Karpas-422 (cell line): Measurements from ENCODE around the gene CHST11. TPM values are rescaled to one million over a fixed set of nuclear protein-coding genes. Genes with fewer than 3 reads are reported as not detected.

ENCODE experiments used
- DNase-seq: peaks from one replicate; pipeline ENCODE4 v3.0.0-alpha.2; 2015
- H2AFZ ChIP-seq: fragments of 200-600 bp; sonication (generic); 2 replicates; pipeline ENCODE4 v1.6.1; 2014; ENCODE audit warnings: antibody characterized with exemption, low read length, mixed read lengths
- H3K27ac ChIP-seq: fragments of 200-600 bp; sonication (generic); 2 replicates; pipeline ENCODE4 v1.5.1; 2014; ENCODE audit warnings: mild to moderate bottlenecking, low read length, moderate library complexity
- H3K27me3 ChIP-seq: fragments of 200-600 bp; sonication (generic); 2 replicates; pipeline ENCODE4 v1.6.1; 2014; ENCODE audit warnings: low read length, mixed read lengths
- H3K36me3 ChIP-seq: fragments of 200-600 bp; sonication (generic); 2 replicates; pipeline ENCODE4 v1.6.1; 2014; ENCODE audit warnings: low read length, mixed read lengths; ENCODE audit not compliant: insufficient read depth
- H3K4me1 ChIP-seq: fragments of 200-600 bp; sonication (generic); 2 replicates; pipeline ENCODE4 v1.6.1; 2014; ENCODE audit warnings: mild to moderate bottlenecking, low read length, mixed read lengths
- H3K4me2 ChIP-seq: fragments of 200-600 bp; sonication (generic); 2 replicates; pipeline ENCODE4 v1.6.1; 2014; ENCODE audit warnings: low read length, low read depth, mild to moderate bottlenecking; ENCODE audit not compliant: poor library complexity, severe bottlenecking
- H3K4me3 ChIP-seq: fragments of 200-600 bp; sonication (generic); 2 replicates; pipeline ENCODE4 v1.5.1; 2014; ENCODE audit warnings: mild to moderate bottlenecking, antibody characterized with exemption, low read length, mixed read lengths
- H3K79me2 ChIP-seq: fragments of 200-600 bp; sonication (generic); 2 replicates; pipeline ENCODE4 v1.6.1; 2014; ENCODE audit warnings: mild to moderate bottlenecking, low read length, mixed read lengths
- H3K9ac ChIP-seq: fragments of 200-600 bp; sonication (generic); 2 replicates; pipeline ENCODE4 v1.6.0; 2014; ENCODE audit warnings: low read length
- H3K9me2 ChIP-seq: fragments of 200-600 bp; sonication (generic), shearing (Covaris generic); replicated peaks from 2 replicates; pipeline ENCODE4 v1.6.0; 2014; ENCODE audit warnings: mild to moderate bottlenecking, low read length, moderate library complexity; ENCODE audit not compliant: insufficient read depth
- H3K9me3 ChIP-seq: fragments of 300-700, 200-600 bp; sonication (generic); 2 replicates; pipeline ENCODE4 v1.6.1; 2014; ENCODE audit warnings: low read length, mixed read lengths
- H4K20me1 ChIP-seq: fragments of 200-600 bp; sonication (generic); 2 replicates; pipeline ENCODE4 v1.6.1; 2014; ENCODE audit warnings: mild to moderate bottlenecking, antibody characterized with exemption, low read length, low read depth; ENCODE audit not compliant: insufficient read depth
- total RNA-seq: library from RNA; depleted of rRNA; stranded (reverse); fragments of >200 nt; shearing (Covaris generic); gene quantifications from 2 replicates; pipeline ENCODE4 v1.2.3, GENCODE V29; 2014; ENCODE audit warnings: low replicate concordance; rRNA removed

The CHST11 gene
- not detected in 2 replicates for total RNA-seq

DNA sequence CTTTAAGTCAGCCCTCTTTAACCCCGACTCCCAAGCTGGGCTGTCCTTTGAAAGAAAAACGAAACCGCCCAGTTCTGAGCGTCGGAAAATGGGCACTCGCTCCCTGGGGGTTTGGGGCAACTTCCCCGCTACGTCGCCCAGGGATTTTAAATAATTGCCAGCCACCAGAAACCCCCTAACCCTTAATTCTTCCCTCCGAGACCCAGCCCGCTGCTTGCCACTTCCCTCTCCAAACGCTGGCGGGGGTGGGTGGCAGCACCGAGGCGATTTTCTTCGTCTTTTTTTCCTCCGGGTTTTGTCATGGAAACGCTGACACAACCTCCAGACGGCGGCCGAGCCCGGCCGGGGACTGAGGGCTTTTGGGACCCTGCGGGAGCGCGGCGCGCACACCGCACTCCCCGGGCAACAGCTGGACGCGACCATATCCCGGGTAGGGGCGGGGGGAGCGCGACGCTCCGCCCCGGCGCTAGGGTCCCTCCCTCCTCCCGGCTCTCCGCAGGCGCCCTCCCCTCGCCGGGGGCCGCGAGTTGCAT, at the start of gene CHST11:
CHST11 (plus strand) TSS at position 532 of the 533 bp plus-strand sequence.
- H3K9me3 ChIP-seq: no peaks in the 10 kb centered on the region
- no peaks in the 10 kb centered on the region for H3K9me2 ChIP-seq
- no peak for DNase-seq
- no peaks in the 10 kb centered on the region for H4K20me1 ChIP-seq
- no peak within 1 kb of the TSS for H2AFZ ChIP-seq
- H3K27me3 ChIP-seq: no peaks in the 10 kb centered on the region
- H3K4me1 ChIP-seq: peaks cover 9% of the 10 kb centered on the region
- H3K27ac ChIP-seq: no peak within 1 kb of the TSS
- peak within 1 kb of the TSS; percentile 69 for H3K4me2 ChIP-seq
- H3K36me3 ChIP-seq: no peaks in the 10 kb centered on the region
- H3K4me3 ChIP-seq: peak within 1 kb of the TSS; percentile 57; the same call in 1 of the 2 replicates
- no peaks in the 10 kb centered on the region for H3K79me2 ChIP-seq
- 0 out of 2 replicates have a peak within 1 kb of the TSS, but pooled peaks have one; percentile 30 for H3K9ac ChIP-seq

DNA sequence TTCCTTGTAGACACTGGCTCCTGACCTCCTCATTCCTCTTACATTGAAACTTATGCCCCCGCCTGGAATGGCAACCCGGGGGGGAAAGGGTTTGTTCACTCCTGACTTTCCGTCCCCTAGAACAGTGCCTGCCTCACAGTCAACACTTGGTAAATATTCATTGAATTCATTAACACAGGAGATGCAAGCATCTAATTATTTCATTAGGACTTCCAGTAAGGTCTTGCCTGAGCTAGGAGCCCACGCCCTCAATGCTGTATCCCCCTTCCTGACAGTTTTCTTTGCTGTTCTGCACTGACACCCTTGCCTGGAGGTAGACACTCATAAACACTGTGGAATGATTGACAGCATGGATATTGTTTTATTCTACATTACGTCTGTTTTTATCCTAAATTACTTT, 49.3 kb upstream of the CHST11 start:
- H3K27me3 ChIP-seq: no peaks in the 10 kb centered on the region
- no peaks in the 10 kb centered on the region for H3K9me3 ChIP-seq
- H3K4me3 ChIP-seq: no peak overlapping the region
- no peak overlapping the region for H2AFZ ChIP-seq
- DNase-seq: no peak
- no peak overlapping the region for H3K9ac ChIP-seq
- no peaks in the 10 kb centered on the region for H4K20me1 ChIP-seq
- no peaks in the 10 kb centered on the region for H3K4me1 ChIP-seq
- H3K9me2 ChIP-seq: no peaks in the 10 kb centered on the region
- H3K4me2 ChIP-seq: no peak overlapping the region
- H3K36me3 ChIP-seq: no peaks in the 10 kb centered on the region
- H3K79me2 ChIP-seq: no peaks in the 10 kb centered on the region
- no peak overlapping the region for H3K27ac ChIP-seq

DNA sequence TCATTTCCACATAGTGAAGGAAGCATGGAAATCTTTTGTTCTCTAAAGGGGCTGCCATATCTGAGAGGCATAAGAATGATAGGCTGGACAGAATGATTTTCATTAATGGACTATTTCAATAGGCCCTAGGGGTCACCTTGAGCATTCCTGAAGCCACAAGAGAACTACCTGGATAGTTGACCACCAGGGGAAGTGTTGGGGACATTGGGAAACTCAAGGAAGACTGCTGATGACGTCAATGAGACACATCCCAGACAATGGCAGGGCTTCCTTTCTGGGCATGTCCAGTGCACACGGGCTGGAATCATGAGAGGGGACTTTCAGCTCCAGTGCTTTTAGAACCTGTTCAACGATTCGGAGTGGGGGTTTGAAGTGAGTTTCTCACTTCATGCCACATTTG, 48.8 kb upstream of the CHST11 start:
- Histone ChIP-seq H3K9me3 (no peaks in the 10 kb centered on the region), H3K27ac (no peak overlapping the region), H3K4me1 (no peaks in the 10 kb centered on the region), H3K27me3 (no peaks in the 10 kb centered on the region), H3K36me3 (no peaks in the 10 kb centered on the region), H4K20me1 (no peaks in the 10 kb centered on the region), H2AFZ (no peak overlapping the region), H3K9me2 (no peaks in the 10 kb centered on the region), H3K9ac (no peak overlapping the region), H3K79me2 (no peaks in the 10 kb centered on the region), H3K4me3 (no peak overlapping the region), H3K4me2 (no peak overlapping the region)
- DNase-seq: no peak

DNA sequence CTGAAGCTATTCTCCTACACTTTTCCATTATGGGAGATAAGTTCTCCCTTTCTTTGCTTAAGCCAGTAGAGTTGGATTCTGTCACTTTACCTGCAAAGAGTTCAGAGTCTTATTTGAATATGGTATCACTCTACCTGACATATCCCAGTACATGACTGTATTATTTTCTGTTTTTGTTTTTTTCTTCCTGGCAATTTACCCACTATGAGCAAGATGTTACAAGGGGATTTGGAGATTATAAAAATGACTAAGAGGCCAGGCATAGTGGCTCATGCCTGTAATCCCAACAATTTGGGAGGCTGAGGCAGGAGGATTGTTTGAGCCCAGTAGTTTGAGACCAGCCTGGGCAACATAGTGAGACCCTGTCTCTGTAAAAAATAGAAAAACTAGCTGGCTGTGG, 46.4 kb upstream of the CHST11 start:
- Histone ChIP-seq H3K4me1 (peaks cover 9% of the 10 kb centered on the region), H4K20me1 (no peaks in the 10 kb centered on the region), H3K9ac (no peak overlapping the region), H3K9me3 (no peaks in the 10 kb centered on the region), H3K4me2 (no peak overlapping the region), H3K27ac (no peak overlapping the region), H3K79me2 (no peaks in the 10 kb centered on the region), H3K36me3 (no peaks in the 10 kb centered on the region), H3K27me3 (peaks cover 4% of the 10 kb centered on the region; the same call in 1 of the 2 replicates), H3K9me2 (no peaks in the 10 kb centered on the region), H2AFZ (no peak overlapping the region), H3K4me3 (no peak overlapping the region)
- DNase-seq: no peak

DNA sequence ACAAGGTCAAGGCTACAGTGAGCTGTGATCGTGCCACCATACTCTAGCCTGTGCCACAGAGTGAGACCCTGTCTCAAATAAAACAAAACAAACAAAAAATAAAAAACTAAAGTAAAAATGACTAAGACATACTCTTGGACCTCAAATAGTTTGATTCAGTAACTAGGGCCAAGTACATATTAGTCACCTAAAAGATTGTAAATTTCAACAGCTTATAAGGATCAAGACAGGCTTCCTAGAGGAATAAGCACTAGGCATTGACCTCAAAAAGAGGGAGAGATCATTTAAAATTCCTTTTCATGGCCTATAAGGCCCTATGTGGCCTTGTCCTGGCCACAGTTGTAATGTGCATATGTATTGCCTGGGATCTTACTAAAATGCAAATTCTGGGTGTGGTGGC, 46.0 kb upstream of the CHST11 start:
- H3K36me3 ChIP-seq: no peaks in the 10 kb centered on the region
- H3K4me3 ChIP-seq: no peak overlapping the region
- peaks cover 9% of the 10 kb centered on the region for H3K4me1 ChIP-seq
- H3K9me2 ChIP-seq: no peaks in the 10 kb centered on the region
- H3K79me2 ChIP-seq: no peaks in the 10 kb centered on the region
- no peak overlapping the region for H3K27ac ChIP-seq
- no peaks in the 10 kb centered on the region for H3K9me3 ChIP-seq
- no peak overlapping the region for H3K4me2 ChIP-seq
- peaks cover 5% of the 10 kb centered on the region; the same call in 1 of the 2 replicates for H3K27me3 ChIP-seq
- H4K20me1 ChIP-seq: no peaks in the 10 kb centered on the region
- DNase-seq: no peak
- no peak overlapping the region for H2AFZ ChIP-seq
- no peak overlapping the region for H3K9ac ChIP-seq

DNA sequence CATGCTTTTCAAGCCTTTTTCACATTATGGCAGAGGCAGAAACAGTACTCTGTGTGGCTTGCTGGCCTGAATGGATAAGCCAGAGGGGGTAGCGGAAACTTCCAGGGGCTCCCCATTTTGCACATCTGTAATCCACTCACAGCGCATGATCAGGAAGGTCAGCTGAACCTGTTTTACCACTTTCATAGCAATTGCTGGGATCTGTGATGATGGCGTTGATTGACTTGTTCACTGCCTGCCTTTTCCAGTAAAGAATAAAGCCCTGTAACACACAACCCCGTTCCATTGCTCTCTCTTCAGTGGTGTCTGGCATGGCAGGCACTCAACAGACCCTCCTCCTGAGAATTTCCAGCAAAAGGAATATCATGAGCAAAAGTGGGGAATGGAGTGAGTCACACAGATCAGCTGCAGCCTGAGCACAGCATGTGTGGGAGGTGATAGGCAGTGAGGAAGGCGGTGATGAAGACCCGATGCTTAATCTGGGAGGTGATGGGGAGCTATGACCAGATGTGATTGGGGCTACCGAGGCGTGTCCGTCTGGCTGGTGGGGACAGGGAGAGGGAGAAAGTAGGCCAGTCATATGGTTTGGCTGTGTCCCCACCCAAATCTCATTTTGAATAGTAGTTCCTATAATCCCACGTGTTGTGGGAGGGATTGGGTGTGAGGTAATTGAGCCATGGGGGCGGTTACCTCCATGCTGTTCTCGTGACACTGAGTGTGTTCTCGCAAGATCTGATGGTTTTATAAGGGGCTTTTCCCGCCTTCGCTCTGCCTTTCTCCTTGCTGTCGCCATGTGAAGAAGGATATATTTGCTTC, 44.7 kb upstream of the CHST11 start:
- no peaks in the 10 kb centered on the region for H4K20me1 ChIP-seq
- DNase-seq: no peak
- H3K9me2 ChIP-seq: no peaks in the 10 kb centered on the region
- H3K27ac ChIP-seq: no peak overlapping the region
- H3K79me2 ChIP-seq: no peaks in the 10 kb centered on the region
- no peaks in the 10 kb centered on the region for H3K9me3 ChIP-seq
- H2AFZ ChIP-seq: no peak overlapping the region
- peaks cover 9% of the 10 kb centered on the region for H3K4me1 ChIP-seq
- H3K27me3 ChIP-seq: peaks cover 5% of the 10 kb centered on the region; the same call in 1 of the 2 replicates
- no peak overlapping the region for H3K4me2 ChIP-seq
- no peaks in the 10 kb centered on the region for H3K36me3 ChIP-seq
- H3K9ac ChIP-seq: no peak overlapping the region
- H3K4me3 ChIP-seq: no peak overlapping the region

DNA sequence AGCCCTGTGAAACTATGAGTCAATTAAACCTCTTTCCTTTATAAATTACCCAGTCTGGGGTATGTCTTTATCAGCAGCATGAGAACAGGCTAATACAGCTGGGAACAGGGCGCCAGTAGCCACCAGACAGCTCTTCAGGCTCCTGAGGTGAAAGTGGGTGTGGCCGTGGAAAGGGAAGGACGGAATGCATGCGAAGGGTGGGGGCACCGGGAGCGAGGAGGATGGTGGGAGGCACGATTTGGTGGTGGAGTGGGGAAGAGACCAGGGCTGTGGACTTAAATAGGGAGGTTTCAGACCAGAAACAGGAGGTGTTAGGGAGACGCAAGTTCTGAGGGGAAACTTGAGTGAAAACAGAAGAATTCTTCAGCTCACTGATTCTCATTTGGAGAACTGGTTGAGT, 44.1 kb upstream of the CHST11 start:
- Histone ChIP-seq H3K9me2 (no peaks in the 10 kb centered on the region), H3K36me3 (no peaks in the 10 kb centered on the region), H3K79me2 (no peaks in the 10 kb centered on the region), H3K4me3 (no peak overlapping the region), H4K20me1 (no peaks in the 10 kb centered on the region), H3K9ac (no peak overlapping the region), H3K4me1 (peaks cover 9% of the 10 kb centered on the region), H3K27ac (no peak overlapping the region), H2AFZ (no peak overlapping the region), H3K4me2 (no peak overlapping the region), H3K9me3 (no peaks in the 10 kb centered on the region), H3K27me3 (peaks cover 5% of the 10 kb centered on the region; the same call in 1 of the 2 replicates)
- no peak for DNase-seq

DNA sequence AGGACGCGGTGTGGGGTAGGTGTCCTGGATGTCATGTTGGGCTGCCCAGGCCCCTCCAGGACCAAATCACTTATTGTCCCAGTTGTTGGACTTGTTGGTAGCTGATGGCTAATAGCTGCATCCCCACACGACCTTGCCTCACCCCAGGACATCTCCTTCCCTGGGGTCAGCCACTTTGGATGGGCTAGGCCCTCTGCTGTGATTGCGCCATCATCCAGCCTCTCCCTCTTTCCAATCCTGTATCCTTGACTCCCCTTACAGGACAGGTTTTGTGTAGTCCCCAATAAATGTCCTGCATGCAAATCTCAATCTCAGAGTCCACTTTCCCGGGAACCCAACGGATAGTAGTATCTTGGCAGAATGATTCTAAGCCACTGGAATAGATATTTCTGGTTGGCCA, 43.4 kb upstream of the CHST11 start:
- H3K27ac ChIP-seq: no peak overlapping the region
- H3K4me2 ChIP-seq: no peak overlapping the region
- no peaks in the 10 kb centered on the region for H4K20me1 ChIP-seq

More for the DNA sequence above, 43.4 kb upstream of the CHST11 start:
- DNase-seq: no peak
- Histone ChIP-seq H3K9me2 (no peaks in the 10 kb centered on the region), H3K79me2 (no peaks in the 10 kb centered on the region), H3K9me3 (no peaks in the 10 kb centered on the region), H3K27me3 (peaks cover 5% of the 10 kb centered on the region; the same call in 1 of the 2 replicates), H3K4me1 (peaks cover 9% of the 10 kb centered on the region), H2AFZ (no peak overlapping the region), H3K4me3 (no peak overlapping the region), H3K36me3 (no peaks in the 10 kb centered on the region), H3K9ac (no peak overlapping the region)
